Measurements from ENCODE around the gene WDR5.

WDR5 gene

DNA sequence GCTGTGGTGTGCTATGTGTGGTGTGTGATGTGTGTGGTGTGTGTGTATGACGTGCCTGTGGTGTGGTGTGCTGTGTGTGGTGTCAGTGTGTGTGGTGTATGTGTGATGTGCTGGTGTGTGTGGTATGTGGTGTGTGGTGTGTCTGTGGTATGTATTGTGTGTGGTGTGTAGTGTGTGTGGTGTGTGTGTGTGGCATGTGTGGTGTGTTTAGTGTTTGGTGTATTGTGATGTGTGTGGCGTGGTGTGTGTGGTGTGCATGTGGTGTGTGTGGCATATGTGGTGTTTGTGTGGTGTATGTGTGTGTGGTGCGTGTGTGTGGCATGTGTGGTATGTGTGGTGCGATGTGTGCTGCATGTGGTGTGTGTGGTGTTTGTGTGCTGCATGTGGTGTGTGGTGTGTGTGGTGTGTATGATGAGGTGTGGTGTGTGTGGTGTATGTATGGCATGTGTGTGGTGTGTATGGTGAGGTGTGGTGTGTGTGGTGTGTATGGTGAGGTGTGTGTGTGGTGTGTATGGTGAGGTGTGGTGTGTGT, 46.7 kb downstream of the WDR5 start:
- TF ChIP-seq, protein P1, sequence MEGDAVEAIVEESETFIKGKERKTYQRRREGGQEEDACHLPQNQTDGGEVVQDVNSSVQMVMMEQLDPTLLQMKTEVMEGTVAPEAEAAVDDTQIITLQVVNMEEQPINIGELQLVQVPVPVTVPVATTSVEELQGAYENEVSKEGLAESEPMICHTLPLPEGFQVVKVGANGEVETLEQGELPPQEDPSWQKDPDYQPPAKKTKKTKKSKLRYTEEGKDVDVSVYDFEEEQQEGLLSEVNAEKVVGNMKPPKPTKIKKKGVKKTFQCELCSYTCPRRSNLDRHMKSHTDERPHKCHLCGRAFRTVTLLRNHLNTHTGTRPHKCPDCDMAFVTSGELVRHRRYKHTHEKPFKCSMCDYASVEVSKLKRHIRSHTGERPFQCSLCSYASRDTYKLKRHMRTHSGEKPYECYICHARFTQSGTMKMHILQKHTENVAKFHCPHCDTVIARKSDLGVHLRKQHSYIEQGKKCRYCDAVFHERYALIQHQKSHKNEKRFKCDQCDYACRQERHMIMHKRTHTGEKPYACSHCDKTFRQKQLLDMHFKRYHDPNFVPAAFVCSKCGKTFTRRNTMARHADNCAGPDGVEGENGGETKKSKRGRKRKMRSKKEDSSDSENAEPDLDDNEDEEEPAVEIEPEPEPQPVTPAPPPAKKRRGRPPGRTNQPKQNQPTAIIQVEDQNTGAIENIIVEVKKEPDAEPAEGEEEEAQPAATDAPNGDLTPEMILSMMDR (IDR thresholded peaks at IDR 0.05; ENCODE audit: borderline replicate concordance, insufficient read depth, low read depth, low read length) = no peak

DNA sequence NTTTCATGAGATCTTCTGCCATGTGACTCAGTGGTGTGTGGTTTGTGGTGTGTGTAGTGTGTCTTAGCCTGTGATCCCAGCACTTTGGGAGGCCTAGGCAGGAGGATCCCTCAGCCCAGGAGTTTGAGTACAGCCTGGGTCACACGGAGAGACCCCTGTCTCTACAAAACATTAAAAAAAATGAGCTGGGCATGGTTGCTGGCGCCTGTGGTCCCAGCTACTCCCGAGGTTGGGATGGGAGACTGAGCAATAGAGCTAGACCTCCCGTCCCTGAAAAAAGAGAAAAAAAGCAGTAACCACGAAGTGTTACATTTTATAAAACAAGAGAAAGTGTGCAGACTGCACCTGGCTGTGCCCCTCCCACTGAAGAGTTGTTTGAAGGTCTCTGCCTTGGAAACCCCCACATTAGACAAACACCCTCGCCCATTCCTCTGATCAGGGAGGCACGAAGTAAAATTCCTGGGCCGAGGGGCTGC, 49.7 kb downstream of the WDR5 start:
- H3K4me3 ChIP-seq (ENCODE audit: low read depth, low read length) = no peak overlapping the region
- TF ChIP-seq, protein P1 (IDR thresholded peaks at IDR 0.05; ENCODE audit: borderline replicate concordance, insufficient read depth, low read depth, low read length) = no peak

More for the DNA sequence above, 46.7 kb downstream of the WDR5 start:
- H3K4me3 ChIP-seq (ENCODE audit: low read depth, low read length) = no peak overlapping the region

DNA sequence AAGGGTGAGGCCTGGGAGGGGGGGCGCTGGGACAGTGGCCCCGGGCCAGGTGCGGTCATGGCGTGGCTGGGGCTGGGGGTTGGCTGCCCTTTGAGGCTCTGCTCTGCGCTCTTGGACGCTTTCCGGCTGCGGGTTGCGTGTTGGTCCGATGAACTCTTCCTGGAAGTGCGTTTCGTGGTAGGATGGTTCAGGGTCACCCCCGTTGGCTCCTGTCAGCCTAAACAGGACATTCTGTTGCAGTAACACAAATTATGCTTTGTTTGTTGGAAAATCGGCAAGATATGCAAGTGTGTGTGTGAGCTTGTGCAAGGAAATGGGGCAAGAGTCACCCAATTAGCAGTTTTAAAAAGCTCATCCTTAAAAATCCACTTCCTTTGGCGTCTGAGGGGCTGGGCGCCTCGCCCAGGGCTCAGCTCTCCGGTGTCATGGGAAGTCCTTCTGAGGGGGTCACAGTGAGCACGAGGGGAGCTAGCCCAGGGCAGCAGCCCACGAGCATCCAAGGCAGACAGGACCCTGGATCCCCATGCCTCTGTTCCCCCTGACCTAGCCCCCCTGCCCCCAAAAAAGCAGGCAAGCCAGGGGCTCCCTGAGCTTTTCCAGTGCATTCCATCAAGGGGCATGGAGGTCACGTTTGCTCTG, 50.7 kb downstream of the WDR5 start:
- TF ChIP-seq, protein P1 (IDR thresholded peaks at IDR 0.05; ENCODE audit: borderline replicate concordance, insufficient read depth, low read depth, low read length) = no peak
- H3K4me3 ChIP-seq (ENCODE audit: low read depth, low read length) = no peak overlapping the region

DNA sequence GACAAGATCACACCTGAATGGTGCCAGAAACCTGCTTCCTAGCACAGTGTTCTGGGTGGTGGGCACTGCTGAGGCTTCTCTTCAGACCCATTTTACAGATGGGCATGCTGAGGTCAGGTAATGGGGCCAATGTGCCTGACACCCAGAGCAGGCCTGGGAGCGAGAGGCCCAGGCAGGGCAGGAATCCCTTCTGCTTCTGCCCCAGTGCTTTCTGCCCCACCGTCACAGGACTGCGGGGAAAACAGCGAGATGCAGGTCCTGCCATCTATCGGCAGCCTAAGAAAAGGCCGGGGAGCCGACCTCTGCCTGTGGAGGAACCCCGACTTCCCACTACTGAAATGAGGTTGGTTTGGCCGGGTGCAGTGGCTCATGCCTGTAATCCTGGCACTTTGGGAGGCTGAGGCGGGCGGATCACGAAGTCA, 51.2 kb downstream of the WDR5 start:
- H3K4me3 ChIP-seq (ENCODE audit: low read depth, low read length) = no peak overlapping the region
- TF ChIP-seq, protein P1 (IDR thresholded peaks at IDR 0.05; ENCODE audit: borderline replicate concordance, insufficient read depth, low read depth, low read length) = no peak

DNA sequence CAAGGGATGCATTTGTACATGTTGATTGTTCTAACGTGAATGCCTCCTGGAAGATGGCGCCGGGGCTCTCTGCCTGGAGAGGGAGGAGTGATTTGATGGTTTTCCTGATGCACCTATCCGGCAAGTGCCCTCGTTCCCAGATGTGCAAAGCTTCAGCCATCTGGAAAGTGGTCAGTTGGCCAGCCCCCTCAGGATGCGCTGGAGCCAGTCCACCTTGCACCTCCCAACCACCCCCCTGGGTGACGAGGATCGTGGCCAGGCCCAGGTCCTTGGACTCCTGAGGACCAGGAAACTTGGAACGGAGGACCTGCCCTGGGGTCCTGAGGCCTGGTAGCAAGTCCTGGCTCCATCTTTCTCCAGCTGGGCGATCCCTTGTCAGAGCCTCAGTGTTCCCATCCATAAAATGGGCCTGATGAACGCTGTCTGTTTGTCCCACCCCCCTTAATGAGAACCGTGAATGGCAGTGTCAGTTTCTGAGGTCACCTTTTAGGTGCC, 52.1 kb downstream of the WDR5 start:
- no peak overlapping the region for H3K4me3 ChIP-seq (ENCODE audit: low read depth, low read length)
- TF ChIP-seq, protein P1 (IDR thresholded peaks at IDR 0.05; ENCODE audit: borderline replicate concordance, insufficient read depth, low read depth, low read length) = no peak

DNA sequence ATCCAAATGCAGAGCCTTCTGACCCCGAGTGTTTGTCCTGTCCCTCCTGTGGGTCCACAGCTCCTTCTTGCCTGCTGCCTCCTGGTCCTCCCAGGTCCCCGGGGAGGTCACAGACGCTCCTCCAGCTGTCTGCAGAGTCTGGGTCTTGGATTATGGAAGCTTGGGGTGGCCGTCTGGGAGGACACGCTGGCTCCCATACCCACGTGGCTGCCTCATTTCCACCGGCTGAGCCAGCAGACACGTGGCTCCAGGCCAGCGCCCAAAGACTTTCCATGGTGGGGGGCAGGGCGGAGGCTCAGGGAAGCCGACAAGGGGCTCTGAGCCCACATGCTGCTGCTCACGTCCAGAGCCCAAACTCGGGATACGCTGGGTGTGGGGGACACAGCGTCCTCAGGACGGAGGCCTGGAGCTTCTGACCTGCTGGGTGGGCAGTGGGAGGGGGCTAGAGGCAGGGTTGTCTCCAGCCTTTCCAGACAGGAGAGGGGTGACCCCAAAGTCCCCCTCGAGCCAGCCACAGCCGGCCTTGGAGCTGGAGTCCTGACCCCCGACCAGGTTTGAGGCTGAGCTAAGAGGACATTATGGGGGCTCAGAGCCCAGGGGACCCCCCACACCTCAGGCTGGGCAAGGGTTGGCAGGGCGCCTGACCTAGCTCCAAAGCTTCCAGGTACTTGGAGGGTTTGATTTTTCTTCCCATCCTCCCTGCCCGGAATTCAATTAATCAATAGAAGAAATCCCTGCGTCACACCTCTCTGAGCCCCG, 52.7 kb downstream of the WDR5 start:
- H3K4me3 ChIP-seq (ENCODE audit: low read depth, low read length) = no peak overlapping the region
- TF ChIP-seq, protein P1 (IDR thresholded peaks at IDR 0.05; ENCODE audit: borderline replicate concordance, insufficient read depth, low read depth, low read length) = no peak
